Panc1 (cell line): Measurements from ENCODE around the gene RBM6.
"Not testable (repeated sequence)": the region's sequence is repeated elsewhere in the genome, so short reads cannot be mapped to it uniquely, and the experiment has no call there.

Experiments used
- CTCF ChIP-seq: fragments of 450-650 bp; IDR thresholded peaks from 2 replicates; pipeline ENCODE4 v1.5.1; 2017; ENCODE audit warnings: mild to moderate bottlenecking
- POLR2AphosphoS5 ChIP-seq: IDR thresholded peaks from 2 replicates; pipeline ENCODE4 v1.6.1; 2012; ENCODE audit warnings: mild to moderate bottlenecking, low read depth, low read length, moderate library complexity
- SIN3A ChIP-seq: IDR thresholded peaks from 2 replicates; pipeline ENCODE4 v1.6.1; 2012; ENCODE audit warnings: low read depth, mild to moderate bottlenecking, low read length, moderate library complexity, borderline replicate concordance; ENCODE audit not compliant: insufficient read depth
- TCF7L2 ChIP-seq: IDR thresholded peaks from 2 replicates; pipeline ENCODE4 v1.6.1; 2011; ENCODE audit warnings: mild to moderate bottlenecking, low read depth, low read length, inconsistent platforms

DNA sequence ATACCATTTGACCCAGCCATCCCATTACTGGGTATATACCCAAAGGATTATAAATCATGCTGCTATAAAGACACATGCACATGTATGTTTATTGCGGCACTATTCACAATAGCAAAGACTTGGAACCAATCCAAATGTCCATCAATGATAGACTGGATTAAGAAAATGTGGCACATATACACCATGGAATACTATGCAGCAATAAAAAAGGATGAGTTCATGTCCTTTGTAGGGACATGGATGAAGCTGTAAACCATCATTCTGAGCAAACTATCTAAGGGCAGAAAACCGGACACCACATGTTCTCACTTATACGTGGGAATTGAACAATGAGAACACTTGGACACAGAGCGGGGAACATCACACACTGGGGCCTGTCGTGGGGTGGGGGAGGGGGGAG, 91.3 kb downstream of the RBM6 start:
- not testable (repeated sequence) for TF ChIP-seq TCF7L2, CTCF, POLR2AphosphoS5, SIN3A
